ENCODE results near the gene MAP3K4. TPM values are rescaled to one million over a fixed set of nuclear protein-coding genes. Genes with fewer than 3 reads are reported as not detected.
A peak's percentile ranks its signal among the peaks of the same experiment; 100 is the strongest.

The MAP3K4 gene, protein sequence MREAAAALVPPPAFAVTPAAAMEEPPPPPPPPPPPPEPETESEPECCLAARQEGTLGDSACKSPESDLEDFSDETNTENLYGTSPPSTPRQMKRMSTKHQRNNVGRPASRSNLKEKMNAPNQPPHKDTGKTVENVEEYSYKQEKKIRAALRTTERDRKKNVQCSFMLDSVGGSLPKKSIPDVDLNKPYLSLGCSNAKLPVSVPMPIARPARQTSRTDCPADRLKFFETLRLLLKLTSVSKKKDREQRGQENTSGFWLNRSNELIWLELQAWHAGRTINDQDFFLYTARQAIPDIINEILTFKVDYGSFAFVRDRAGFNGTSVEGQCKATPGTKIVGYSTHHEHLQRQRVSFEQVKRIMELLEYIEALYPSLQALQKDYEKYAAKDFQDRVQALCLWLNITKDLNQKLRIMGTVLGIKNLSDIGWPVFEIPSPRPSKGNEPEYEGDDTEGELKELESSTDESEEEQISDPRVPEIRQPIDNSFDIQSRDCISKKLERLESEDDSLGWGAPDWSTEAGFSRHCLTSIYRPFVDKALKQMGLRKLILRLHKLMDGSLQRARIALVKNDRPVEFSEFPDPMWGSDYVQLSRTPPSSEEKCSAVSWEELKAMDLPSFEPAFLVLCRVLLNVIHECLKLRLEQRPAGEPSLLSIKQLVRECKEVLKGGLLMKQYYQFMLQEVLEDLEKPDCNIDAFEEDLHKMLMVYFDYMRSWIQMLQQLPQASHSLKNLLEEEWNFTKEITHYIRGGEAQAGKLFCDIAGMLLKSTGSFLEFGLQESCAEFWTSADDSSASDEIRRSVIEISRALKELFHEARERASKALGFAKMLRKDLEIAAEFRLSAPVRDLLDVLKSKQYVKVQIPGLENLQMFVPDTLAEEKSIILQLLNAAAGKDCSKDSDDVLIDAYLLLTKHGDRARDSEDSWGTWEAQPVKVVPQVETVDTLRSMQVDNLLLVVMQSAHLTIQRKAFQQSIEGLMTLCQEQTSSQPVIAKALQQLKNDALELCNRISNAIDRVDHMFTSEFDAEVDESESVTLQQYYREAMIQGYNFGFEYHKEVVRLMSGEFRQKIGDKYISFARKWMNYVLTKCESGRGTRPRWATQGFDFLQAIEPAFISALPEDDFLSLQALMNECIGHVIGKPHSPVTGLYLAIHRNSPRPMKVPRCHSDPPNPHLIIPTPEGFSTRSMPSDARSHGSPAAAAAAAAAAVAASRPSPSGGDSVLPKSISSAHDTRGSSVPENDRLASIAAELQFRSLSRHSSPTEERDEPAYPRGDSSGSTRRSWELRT (N-terminal part only)
- total RNA-seq, result 50.6 and 66.5 TPM in 2 replicates

DNA sequence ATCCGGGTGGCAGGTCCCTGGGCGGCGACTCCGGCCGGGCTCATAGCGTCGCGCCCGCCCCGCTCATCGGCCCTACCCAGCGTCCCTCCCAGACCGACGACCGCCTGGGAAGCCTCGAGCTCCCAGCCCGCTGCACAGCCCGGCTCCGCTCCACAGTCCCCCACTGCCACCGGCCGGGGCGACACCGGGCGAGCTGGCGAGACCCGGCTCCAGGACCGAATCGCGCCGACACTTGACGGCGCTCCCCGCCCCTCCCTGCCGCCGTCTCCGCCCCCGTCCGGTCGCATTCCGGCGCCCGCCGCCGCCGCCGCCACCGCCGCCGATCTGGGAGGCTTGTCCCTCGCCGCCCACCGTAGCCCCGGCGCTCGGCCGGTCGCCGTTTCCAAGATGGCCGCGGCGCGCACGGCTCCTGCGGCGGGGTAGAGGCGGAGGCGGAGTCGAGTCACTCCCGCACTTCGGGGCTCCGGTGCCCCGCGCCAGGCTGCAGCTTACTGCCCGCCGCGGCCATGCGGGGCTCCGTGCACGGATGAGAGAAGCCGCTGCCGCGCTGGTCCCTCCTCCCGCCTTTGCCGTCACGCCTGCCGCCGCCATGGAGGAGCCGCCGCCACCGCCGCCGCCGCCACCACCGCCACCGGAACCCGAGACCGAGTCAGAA is at the start of gene MAP3K4:
MAP3K4 (plus strand) TSS at position 364 of the 655 bp plus-strand sequence; CDS start at position 527, 163 bp downstream.
- H3K27me3 Mint-ChIP-seq, result peaks cover 2% of the 10 kb centered on the region
- H3K4me3 Mint-ChIP-seq, result peak within 1 kb of the TSS; percentile 90
- intact Hi-C loops (cut with micrococcal nuclease), result loop anchor here (1.0 to 5.0 kb wide), 6 partner anchors 36 to 1736 kb away; partner anchors contain the start of genes AGPAT4, PACRG and PRKN
- peak within 1 kb of the TSS; percentile 83 for H3K27ac Mint-ChIP-seq
- TF ChIP-seq, protein P1, sequence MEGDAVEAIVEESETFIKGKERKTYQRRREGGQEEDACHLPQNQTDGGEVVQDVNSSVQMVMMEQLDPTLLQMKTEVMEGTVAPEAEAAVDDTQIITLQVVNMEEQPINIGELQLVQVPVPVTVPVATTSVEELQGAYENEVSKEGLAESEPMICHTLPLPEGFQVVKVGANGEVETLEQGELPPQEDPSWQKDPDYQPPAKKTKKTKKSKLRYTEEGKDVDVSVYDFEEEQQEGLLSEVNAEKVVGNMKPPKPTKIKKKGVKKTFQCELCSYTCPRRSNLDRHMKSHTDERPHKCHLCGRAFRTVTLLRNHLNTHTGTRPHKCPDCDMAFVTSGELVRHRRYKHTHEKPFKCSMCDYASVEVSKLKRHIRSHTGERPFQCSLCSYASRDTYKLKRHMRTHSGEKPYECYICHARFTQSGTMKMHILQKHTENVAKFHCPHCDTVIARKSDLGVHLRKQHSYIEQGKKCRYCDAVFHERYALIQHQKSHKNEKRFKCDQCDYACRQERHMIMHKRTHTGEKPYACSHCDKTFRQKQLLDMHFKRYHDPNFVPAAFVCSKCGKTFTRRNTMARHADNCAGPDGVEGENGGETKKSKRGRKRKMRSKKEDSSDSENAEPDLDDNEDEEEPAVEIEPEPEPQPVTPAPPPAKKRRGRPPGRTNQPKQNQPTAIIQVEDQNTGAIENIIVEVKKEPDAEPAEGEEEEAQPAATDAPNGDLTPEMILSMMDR (IDR thresholded peaks at IDR 0.05), result no peak
- POLR2A ChIA-PET, result interaction anchor here (0.6 to 1.4 kb wide), 2 partner anchors 282 to 1183 kb away, joined by 3 to 5 read pairs; partner anchors contain the start of gene AGPAT4
- ATAC-seq (ENCODE audit: low read depth), result peak; percentile 75
- CTCF ChIA-PET, result no interaction called here
- DNase-seq, result peak; percentile 89
- peaks cover 4% of the 10 kb centered on the region for H3K36me3 Mint-ChIP-seq (ENCODE audit: low read depth)
- H3K9me3 Mint-ChIP-seq, result no peaks in the 10 kb centered on the region
- H3K4me1 Mint-ChIP-seq, result peaks cover 41% of the 10 kb centered on the region

DNA sequence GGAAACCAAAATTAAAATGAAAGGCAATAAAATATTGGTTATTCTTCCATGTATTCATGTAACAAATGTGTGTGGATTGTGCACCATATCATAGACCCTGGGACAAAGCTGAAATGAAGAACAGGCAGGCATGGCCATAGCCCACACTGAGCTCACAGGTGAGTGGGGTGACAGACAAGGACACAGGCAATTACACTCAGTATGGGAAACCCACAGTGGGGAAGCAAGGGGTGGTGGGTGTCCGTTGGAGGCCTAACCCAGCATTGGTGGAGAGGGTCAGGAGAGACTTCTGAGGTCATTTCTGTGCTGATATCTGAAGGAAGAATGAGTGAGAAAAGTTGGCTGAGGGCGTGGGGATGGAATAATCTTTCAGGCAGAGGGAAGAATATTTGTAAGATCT is 47.6 kb upstream of the MAP3K4 start:
- no peaks in the 10 kb centered on the region for H3K9me3 Mint-ChIP-seq
- CTCF ChIA-PET, result no interaction called here
- intact Hi-C loops (cut with micrococcal nuclease), result no loop called here

DNA sequence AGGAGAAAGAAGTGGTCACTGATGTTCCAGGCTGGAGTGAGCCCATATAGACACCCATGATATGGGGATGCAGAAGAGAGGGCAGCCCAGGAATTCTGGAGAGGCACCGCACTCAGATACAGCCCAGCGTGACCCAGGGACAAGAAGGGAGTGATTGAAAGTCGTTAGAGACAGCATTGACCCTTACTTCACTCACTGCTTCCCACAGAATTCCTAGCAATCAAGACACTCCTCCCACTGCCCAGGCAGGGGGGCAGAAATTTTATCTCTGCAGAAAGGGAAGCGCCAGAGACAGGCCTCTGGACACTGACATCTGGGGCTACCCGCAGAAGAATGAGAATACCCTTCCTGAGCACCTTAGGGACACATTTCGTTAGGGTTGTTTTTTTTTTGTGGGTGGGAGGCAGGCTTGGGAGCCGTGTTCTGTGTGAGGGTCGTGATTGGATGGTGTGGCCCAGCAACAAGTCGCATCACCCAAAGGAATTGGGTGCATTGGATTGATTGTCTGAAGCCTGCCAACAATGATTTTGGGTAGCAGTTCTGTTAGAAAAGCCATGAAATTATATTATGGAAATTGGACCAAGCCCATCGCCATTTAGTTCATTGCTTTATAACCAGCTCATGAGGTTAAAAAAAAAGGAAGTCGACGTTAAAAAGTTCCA is 45.9 kb upstream of the MAP3K4 start:
- DNase-seq, result no peak
- TF ChIP-seq, protein P1 (IDR thresholded peaks at IDR 0.05), result no peak
- H3K27ac Mint-ChIP-seq, result no peak overlapping the region
- H3K27me3 Mint-ChIP-seq, result peaks cover 5% of the 10 kb centered on the region
- H3K36me3 Mint-ChIP-seq (ENCODE audit: low read depth), result no peaks in the 10 kb centered on the region
- intact Hi-C loops (cut with micrococcal nuclease), result no loop called here
- no peaks in the 10 kb centered on the region for H3K4me1 Mint-ChIP-seq
- H3K4me3 Mint-ChIP-seq, result no peak overlapping the region
- no peak for ATAC-seq (ENCODE audit: low read depth)
- CTCF ChIA-PET, result no interaction called here
- POLR2A ChIA-PET, result no interaction called here
- no peaks in the 10 kb centered on the region for H3K9me3 Mint-ChIP-seq

More for the DNA sequence above, 47.6 kb upstream of the MAP3K4 start:
- Mint-ChIP-seq H3K36me3 (ENCODE audit: low read depth) (no peaks in the 10 kb centered on the region), H3K4me1 (no peaks in the 10 kb centered on the region), H3K27ac (no peak overlapping the region), H3K27me3 (peaks cover 10% of the 10 kb centered on the region), H3K4me3 (no peak overlapping the region)
- no peak for ATAC-seq (ENCODE audit: low read depth)
- POLR2A ChIA-PET, result no interaction called here
- DNase-seq, result no peak
- TF ChIP-seq, protein P1 (IDR thresholded peaks at IDR 0.05), result no peak

DNA sequence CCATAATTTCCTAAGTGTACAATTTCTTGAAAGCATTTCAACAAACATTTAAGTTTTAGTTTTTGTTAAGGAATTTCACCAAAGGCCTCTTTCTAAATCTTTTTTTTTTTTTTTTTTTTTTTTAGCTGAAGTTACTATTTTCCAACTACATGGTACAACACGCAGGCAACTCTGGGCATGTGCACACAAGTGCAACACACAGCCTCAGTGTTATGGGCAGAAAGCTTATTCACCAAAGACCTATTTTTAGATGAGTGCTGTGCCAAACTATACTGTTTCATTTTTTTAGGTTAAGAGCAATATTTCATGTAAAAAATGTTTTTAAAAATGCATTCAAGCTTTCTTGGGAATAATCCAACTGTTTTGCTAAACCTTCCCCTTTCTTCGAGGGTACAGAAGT is 42.0 kb upstream of the MAP3K4 start:
- no peaks in the 10 kb centered on the region for H3K4me1 Mint-ChIP-seq
- no peaks in the 10 kb centered on the region for H3K36me3 Mint-ChIP-seq (ENCODE audit: low read depth)
- no peak overlapping the region for H3K27ac Mint-ChIP-seq
- no peak for ATAC-seq (ENCODE audit: low read depth)
- peaks cover 18% of the 10 kb centered on the region for H3K27me3 Mint-ChIP-seq
- H3K9me3 Mint-ChIP-seq, result no peaks in the 10 kb centered on the region
- TF ChIP-seq, protein P1 (IDR thresholded peaks at IDR 0.05), result no peak
- intact Hi-C loops (cut with micrococcal nuclease), result no loop called here
- DNase-seq, result no peak
- CTCF ChIA-PET, result no interaction called here
- no peak overlapping the region for H3K4me3 Mint-ChIP-seq
- POLR2A ChIA-PET, result no interaction called here
